Activated CD4-positive, alpha-beta T cell treated with anti-CD3 and anti-CD28 coated beads for 24 hours (primary cell): ENCODE results near the gene TEX14.
"Not testable (repeated sequence)": the region's sequence is repeated elsewhere in the genome, so short reads cannot be mapped to it uniquely, and the experiment has no call there.

Experiments used
- DNase-seq, 2 donors: peaks; one replicate each; pipeline ENCODE4 v3.0.0-alpha.2; 2020; ENCODE audit warnings: low read depth in 2 of 2

Gene TEX14

GRCh38 chr17:58691701-58692238, at the start of gene TEX14:
TSS of gene TEX14 (minus strand) at chr17:58692045. CDS start at chr17:58652001, 40,044 bp downstream.
- DNase-seq: no peak

- no peak for DNase-seq
Measured at GRCh38 chr17:58741121-58741625, 49.3 kb upstream of the TEX14 start.

GRCh38 chr17:58734811-58735210, 43.0 kb upstream of the TEX14 start:
- no peak for DNase-seq

GRCh38 chr17:58734040-58734439, 42.2 kb upstream of the TEX14 start:
- no peak for DNase-seq

- DNase-seq: no peak
Measured at GRCh38 chr17:58730937-58731336, 39.1 kb upstream of the TEX14 start.

- DNase-seq: no peak
Measured at GRCh38 chr17:58728798-58729197, 37.0 kb upstream of the TEX14 start.

- DNase-seq: no peak
Measured at GRCh38 chr17:58722696-58723095, 30.9 kb upstream of the TEX14 start.

- DNase-seq: no peak
Measured at GRCh38 chr17:58722274-58722673, 30.4 kb upstream of the TEX14 start.

- peak in 1 of 2 donors; percentile 46 for DNase-seq
Measured at GRCh38 chr17:58710948-58711552, 19.2 kb upstream of the TEX14 start.

- DNase-seq: no peak
Measured at GRCh38 chr17:58706351-58707140, 14.7 kb upstream of the TEX14 start.

- DNase-seq: no peak
Measured at GRCh38 chr17:58703916-58704286, 12.1 kb upstream of the TEX14 start.

GRCh38 chr17:58703137-58703915, 11.5 kb upstream of the TEX14 start:
- DNase-seq: no peak

GRCh38 chr17:58702708-58703107, 10.9 kb upstream of the TEX14 start:
- no peak for DNase-seq

GRCh38 chr17:58702045-58702476, 10.2 kb upstream of the TEX14 start:
- DNase-seq: no peak

GRCh38 chr17:58699771-58700170, 7.9 kb upstream of the TEX14 start:
- no peak for DNase-seq

GRCh38 chr17:58694826-58695225, 3.0 kb upstream of the TEX14 start:
- no peak for DNase-seq

GRCh38 chr17:58694302-58694701, 2.5 kb upstream of the TEX14 start:
- no peak for DNase-seq

- DNase-seq: no peak
Measured at GRCh38 chr17:58693751-58694150, 1.9 kb upstream of the TEX14 start.

- no peak for DNase-seq
Measured at GRCh38 chr17:58693208-58693607, 1.4 kb upstream of the TEX14 start.

- DNase-seq: peak; percentile 77 to 80
Measured at GRCh38 chr17:58692239-58693055, 602 bp upstream of the TEX14 start, which contains the start of gene RAD51C. TSS of gene RAD51C (plus strand) at chr17:58692602. CDS start at chr17:58692644, 42 bp downstream.

- DNase-seq: not testable (repeated sequence)
Measured at GRCh38 chr17:58690033-58690432, 1.8 kb downstream of the TEX14 start.
